Right ventricle myocardium superior (tissue), 1 donor: ENCODE data around the gene CRIM1. TPM values are rescaled to one million over a fixed set of nuclear protein-coding genes. Genes with fewer than 3 reads are reported as not detected.
"Not testable (repeated sequence)": the region's sequence is repeated elsewhere in the genome, so short reads cannot be mapped to it uniquely, and the experiment has no call there.

ENCODE experiments used
- ATAC-seq: fragments of 200-7000 bp; cut with Tn5 transposase; one replicate; pipeline ENCODE4 v1.9.1; 2020; ENCODE audit warnings: mild to moderate bottlenecking; ENCODE audit not compliant: poor library complexity
- DNase-seq: peaks from one replicate; pipeline ENCODE4 v3.0.0-alpha.2; 2020
- intact Hi-C: fragments of 100-400 bp; cut with DNase I; formaldehyde crosslinking; loops from one replicate; pipeline ENCODE4 v1.11.2; 2022
- long read RNA-seq: library from polyadenylated mRNA; unstranded; transcript quantifications from one replicate; pipeline ENCODE4 v2.0.0, GENCODE V29; 2021
- total RNA-seq: library from RNA; stranded (reverse); fragmentation: NEBNext Ultra II Directional; extraction: Animal tissue kit (Norgen Biotek cat#: 25700); gene quantifications from one replicate; pipeline ENCODE4 v1.2.1, GENCODE V29; 2021
- donor health status: DM: no; HTN: yes; CAD: no; lungs with severe emphysema.

CRIM1 gene, protein sequence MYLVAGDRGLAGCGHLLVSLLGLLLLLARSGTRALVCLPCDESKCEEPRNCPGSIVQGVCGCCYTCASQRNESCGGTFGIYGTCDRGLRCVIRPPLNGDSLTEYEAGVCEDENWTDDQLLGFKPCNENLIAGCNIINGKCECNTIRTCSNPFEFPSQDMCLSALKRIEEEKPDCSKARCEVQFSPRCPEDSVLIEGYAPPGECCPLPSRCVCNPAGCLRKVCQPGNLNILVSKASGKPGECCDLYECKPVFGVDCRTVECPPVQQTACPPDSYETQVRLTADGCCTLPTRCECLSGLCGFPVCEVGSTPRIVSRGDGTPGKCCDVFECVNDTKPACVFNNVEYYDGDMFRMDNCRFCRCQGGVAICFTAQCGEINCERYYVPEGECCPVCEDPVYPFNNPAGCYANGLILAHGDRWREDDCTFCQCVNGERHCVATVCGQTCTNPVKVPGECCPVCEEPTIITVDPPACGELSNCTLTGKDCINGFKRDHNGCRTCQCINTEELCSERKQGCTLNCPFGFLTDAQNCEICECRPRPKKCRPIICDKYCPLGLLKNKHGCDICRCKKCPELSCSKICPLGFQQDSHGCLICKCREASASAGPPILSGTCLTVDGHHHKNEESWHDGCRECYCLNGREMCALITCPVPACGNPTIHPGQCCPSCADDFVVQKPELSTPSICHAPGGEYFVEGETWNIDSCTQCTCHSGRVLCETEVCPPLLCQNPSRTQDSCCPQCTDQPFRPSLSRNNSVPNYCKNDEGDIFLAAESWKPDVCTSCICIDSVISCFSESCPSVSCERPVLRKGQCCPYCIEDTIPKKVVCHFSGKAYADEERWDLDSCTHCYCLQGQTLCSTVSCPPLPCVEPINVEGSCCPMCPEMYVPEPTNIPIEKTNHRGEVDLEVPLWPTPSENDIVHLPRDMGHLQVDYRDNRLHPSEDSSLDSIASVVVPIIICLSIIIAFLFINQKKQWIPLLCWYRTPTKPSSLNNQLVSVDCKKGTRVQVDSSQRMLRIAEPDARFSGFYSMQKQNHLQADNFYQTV
- total RNA-seq = 17.2 TPM
- long read RNA-seq, partial matches to known transcripts = 3 of 6 reads
- long read RNA-seq, other reads (novel, unspliced or antisense) = 3 of 6 reads

DNA sequence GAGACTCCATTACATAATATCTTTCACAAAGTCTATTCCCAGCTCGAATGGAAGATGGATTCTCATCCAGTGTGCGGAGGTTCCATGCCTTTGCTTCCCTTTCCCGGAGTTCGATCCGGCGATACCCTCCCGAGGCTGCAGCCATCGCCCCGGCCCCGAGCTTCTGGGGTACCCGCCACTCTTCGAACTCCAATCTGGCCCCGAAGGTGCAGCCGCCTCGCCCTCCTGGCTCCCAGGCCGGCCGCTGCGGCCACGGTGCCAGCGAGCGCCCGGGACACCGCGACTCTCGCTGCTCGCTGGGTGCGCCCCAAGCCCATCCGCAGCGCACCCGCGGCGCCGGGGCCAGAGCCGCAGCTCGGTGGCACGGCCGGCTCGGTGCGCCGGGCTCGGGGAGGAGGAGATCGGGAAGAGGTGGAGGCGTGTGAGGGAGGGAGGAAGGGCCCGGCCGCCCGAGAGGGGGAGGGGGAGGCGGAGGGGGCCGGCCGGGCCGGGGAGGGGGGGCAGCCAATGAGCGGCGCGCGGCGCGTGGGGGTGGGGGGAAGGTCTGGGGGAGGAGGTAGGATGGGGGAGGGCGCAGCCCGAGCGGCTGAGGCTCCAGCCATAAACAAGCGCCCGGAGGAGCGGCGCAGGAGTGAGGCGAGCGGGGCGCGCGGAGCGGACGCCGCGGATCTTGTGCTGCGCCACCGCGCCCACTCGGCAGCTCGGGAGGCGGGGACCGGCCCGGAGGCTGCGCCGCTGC lies at the start of gene CRIM1:
CRIM1 (plus strand) TSS at position 628 of the 739 bp plus-strand sequence. CDS start 515 bp downstream, outside the sequence.
- intact Hi-C loops = loop anchor here (5.0 to 10.0 kb wide), 2 partner anchors 102 to 239 kb away; partner anchors contain the start of gene FEZ2
- ATAC-seq = peak; percentile 82
- DNase-seq = peak; percentile 93

DNA sequence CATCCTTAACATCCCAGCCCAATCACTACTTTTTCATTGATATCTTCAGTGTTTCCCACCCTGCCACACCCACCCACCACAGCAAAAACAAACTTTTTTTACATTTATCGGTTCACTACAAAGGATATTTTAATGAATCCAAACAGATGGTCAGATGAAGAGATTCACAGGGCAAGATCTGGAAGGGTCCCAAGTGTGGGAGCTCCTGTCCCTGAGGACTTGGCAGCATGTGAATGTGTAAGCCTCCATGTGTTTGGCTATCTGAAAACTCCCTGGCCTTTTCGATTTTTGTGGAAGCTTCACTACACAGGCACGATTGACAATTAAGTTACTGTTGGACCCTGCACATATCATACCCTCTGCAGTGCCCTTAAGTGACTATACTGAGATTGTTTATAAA lies 48.1 kb upstream of the CRIM1 start:
- intact Hi-C loops = no loop called here
- DNase-seq (no peak), ATAC-seq (no peak)

DNA sequence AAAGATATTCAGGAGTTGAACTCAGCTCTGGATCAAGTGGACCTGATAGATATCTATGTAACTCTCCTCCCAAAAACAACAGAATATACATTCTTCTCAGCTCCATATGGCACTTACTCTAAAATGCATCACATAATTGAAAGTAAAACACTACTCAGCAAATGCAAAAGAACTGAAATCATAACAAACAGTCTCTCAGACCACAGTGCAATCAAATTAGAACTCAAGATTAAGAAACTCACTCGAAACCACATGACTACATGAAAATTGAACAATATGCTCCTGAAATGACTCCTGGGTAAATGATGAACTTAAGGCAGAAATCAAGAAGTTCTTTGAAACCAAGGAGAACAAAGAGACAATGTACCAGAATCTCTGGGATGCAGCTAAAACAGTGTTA lies 45.1 kb upstream of the CRIM1 start:
- ATAC-seq, intact Hi-C loops, DNase-seq: not testable (repeated sequence)

DNA sequence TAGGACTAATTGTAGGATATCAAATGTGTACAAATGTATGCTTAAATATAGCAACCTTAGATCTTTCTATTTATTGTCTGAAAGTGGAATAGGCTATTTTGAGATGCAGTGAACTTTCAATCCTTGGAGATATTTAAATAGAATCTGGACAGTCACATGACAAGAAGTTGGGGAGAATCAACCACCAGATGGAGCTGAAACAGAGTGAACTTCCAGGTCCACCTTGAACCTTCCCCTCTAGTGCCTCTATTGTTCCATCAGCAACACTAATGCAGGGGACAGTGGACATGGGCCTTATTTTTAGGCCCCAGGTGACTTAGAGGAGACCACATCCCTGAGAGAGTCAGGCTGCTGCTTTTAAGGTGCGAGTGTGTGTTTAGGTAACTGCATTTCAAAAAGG lies 37.0 kb upstream of the CRIM1 start:
- DNase-seq = no peak
- no peak for ATAC-seq
- intact Hi-C loops = no loop called here

DNA sequence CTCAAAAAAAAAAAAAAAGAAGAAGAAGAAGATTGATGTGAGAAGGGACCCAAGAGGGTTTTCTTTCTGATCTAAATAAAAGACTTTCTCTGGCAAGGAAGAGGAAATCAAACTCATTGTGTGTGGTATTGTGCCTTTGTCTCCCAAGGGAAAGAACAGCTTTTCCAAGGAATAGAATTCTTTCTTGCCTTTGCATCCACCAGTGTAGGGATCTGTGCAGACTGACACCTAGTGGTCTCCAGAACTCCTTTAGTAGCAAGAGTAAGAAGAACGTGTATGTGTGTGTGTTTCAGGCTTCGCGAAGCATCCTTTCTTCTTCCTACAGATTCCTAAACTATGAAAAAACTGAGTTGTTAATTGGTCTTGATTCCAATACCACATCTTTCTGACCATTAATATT lies 33.5 kb upstream of the CRIM1 start:
- intact Hi-C loops = no loop called here
- DNase-seq (no peak), ATAC-seq (no peak)

DNA sequence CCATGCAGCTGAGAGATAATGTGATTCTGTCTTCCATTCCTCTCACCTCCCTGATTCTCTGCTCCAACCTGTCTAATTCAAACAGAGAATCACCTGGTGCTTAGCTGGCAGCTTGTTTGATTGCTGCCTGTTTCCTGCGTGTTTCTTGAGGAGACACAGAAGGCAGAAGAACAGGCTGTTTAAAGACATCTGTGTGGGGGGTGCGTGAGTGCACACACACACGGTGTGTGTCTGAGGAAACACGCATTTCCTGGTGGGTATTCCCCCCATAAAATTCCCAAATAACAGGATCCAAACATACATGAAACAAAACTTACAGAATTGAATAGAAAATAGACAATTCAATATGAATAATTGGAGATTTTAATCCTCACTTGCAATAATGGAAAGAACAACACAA lies 29.3 kb upstream of the CRIM1 start:
- ATAC-seq (no peak), DNase-seq (no peak)
- intact Hi-C loops = no loop called here

DNA sequence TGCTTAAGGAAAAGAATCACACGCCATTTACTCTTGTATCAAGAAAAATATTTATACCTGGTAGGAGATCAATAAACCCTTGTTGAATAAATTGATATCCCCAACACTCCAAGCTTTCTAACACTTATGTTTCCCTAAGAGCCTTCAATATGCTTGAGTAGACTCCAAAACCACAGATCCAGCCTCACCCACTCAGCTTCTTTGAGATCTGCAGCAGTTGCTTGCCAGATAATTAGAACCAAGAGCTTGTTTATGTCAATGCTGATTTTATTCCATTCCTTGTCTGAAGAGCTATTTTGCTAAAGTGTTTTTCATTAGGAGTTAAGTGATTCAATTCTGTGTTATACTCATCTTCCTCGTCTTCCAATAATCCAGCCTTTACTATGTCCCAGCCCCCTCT lies 26.3 kb upstream of the CRIM1 start:
- DNase-seq (no peak), ATAC-seq (no peak)
- intact Hi-C loops = no loop called here

DNA sequence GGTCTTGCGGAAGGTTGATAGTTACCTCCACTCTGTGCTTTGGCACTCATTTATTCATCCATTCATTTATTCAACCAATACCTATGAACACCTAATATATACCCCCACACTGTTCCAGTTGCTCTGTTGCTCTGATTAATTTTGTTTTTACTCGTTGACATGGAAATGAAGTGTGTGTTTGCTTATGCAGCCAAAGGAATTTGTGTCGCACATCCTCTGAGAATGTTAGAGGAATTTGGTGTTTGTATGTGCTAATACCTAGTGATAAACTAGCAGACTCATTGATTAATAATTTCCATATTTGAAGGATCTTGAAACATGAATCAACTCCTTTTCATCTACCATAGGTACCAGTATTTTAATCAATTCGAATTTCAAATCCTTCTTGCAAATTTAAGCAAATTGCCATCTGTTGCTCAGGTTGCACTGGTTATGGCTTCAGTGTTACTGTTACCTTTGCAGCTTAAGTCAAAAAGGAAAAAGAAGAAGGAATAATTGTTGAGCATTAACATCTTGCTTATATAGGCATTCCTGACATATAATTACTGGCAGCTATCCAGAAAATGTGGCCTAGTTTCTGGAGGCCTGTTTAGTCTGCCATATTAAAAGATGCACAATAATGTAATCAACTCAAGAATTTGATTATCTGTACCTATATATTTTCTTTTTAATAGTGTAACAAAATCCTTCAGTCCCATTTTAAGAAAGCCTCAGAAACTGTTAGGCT lies 25.7 kb upstream of the CRIM1 start:
- ATAC-seq (no peak), DNase-seq (no peak)
- intact Hi-C loops = no loop called here

DNA sequence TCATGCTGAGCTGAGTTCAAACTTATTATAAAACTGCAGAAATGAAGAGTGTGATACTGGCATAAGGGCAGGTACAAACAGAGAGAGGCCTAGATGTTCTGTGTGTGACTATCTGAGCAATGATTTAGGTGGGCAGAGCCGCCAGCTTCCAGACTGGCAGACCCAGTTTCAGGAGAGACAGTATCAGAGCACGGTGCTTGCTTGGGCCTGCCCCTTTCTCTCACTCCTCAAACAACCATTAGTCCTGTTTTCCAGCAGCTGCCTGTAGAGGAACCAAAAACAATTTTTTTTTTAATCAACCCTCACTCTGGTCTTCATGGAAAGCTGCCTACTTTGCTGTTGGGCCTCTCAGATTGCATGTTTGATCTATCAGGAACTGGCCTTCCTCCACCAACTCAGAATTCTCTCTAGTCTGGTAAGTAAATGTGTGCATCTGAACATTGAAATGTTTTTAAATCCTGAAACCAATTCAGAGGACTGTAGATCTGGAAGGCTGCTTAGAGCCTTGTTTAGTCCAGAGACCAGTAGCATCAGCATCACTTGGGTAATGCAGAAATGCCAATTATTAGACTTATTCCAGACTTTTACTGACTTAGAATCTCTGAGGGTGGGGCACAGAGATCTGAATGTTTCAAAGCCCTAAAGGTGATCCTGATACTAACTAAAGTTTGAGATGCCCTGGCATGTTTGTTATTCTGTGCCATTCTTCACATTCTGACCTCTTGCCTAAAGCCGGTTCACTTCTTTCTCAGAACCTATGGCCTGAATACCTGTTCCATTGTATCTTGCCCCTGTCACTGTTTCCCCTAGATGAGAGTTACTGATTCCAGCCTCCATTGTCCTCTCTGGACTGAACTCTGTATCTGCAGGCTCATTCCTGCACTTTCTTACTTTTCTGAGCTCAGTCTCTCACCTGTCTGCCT lies 24.8 kb upstream of the CRIM1 start:
- ATAC-seq = no peak
- DNase-seq = no peak
- intact Hi-C loops = no loop called here

DNA sequence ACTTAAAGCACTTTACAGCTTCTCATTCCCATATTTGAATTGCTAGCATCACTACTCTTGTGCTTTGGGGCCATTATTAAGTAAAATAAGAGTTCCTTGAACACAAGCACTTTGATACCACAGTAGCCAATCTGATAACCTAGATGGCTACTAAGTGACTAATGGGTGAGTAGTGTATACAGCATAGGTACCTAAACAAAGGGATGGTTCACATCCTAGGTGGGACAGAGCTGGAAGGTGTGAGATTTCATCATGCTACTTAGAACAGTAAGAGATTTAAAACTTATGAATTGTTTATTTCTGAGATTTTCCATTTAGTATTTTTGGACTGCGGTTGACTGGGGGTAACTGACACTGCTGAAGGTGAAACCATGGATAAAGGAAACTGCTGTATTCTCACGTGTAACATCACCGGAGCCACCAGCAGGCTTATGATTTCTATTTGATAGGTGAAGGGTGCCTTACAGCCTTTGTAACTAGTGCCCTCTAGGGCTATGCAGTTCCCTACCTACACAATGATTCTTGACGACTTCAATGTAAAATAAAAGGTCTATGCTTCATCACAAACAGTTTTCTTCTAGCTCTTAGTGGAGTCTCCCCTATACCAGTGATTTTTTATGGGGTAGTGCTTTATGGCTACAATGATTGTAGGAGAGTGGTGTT lies 22.1 kb upstream of the CRIM1 start:
- intact Hi-C loops = no loop called here
- ATAC-seq = no peak
- DNase-seq = no peak

DNA sequence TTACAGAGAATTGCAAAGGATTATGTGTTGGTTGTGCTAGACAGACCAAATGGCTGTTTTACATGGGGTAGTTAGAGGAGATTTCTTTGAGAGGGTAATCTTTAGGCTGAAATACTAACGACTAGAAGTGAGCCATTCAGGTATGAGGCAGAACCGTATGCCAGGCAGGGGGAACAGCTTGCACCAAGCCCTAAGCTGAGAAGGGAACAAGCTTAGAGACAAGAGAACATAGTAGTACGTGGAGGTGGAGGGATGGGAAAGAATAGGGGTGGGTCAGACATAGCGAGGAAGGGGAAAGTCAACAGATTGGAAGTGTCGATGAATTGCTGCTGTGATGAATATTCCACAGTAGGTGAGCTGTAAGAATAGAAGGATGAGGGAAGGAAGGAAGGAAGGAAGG lies 20.0 kb upstream of the CRIM1 start:
- intact Hi-C loops = no loop called here
- no peak for DNase-seq
- no peak for ATAC-seq

DNA sequence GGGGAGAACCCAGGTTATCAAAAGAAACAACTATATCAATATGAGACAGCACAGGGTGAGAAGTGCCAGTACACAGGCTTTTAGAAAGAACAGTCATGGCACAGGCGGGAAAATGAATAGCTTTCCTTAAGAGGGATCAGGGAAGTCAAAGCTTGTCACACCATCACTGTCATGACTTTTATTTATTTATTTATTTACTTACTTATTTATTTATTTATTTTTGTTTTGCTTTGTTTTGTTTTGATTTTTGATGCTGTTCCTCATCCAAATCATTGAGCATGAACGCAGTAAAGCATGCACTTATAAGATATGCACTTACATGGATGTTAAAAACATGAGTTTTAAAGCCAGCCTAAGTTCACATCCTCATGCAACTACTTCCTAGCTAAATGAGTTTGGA lies 19.3 kb upstream of the CRIM1 start:
- DNase-seq = no peak
- intact Hi-C loops = no loop called here
- ATAC-seq = no peak

DNA sequence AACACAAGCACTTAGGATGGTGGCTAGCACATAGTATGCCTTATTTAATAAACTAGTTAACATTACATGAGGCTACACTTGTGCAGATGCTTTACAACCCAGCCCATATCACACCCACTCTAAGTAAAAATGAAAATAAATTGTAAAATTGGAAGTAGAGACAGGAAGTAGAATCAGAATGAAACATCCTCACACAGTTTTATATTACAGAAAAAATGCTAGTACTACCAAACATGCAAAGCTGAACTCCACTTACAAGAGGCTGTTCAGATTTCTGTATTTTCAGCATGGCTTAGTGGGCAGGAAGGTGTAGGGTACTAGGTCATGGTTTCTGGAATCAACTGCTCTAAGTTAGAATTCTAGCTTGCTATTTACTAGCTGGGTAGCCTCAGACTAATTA lies 18.2 kb upstream of the CRIM1 start:
- DNase-seq (no peak), ATAC-seq (no peak)
- intact Hi-C loops = no loop called here

DNA sequence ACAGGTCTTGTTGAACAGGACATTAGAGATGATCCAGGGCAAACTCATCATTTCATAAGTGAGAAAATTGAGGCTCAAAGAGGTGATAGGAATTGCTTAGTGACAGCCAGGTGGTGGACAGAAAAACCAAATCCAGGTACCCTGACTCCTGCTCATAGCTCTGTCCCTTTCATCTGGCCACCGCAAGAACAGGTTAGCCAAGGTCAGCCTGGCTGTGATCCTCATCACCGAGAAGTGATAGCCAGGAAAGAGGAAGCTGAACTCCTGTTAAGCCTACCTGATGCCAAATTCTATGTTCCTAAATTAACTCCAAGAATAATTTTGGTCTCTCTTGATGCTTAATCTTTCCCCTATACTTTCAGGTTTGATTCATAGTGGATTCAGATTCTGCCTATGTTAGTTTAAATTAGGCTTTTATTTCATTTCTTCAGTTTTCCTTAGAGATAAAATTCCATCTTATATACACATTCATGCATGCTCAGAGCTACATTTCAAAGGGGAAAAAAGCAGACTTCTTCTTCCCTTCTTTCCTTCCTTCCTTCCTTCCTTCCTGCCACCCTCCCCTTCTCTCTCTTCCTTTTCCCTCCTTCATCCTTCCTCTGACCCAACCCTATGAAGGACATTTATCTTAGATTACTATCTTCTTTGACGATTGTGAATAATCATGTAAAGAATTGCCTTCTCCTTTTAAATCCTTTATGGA lies 17.3 kb upstream of the CRIM1 start:
- intact Hi-C loops = no loop called here
- no peak for DNase-seq
- ATAC-seq = no peak

DNA sequence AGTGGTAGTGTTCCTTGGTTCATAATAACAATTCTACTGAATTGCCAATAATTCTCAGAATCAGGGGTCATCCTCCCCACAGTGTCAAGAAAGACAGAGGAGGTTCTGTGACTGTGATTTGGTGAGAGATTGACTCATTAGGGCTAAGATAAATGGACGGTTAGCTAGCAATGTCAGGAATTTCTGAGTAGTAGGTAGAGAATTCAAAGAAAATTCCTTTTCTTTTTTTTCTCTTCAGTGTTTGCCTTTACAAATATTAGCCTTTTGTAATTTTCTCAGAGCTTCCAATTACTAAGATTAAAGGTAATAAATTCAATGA lies 16.8 kb upstream of the CRIM1 start:
- ATAC-seq (no peak), DNase-seq (no peak)
- intact Hi-C loops = no loop called here

DNA sequence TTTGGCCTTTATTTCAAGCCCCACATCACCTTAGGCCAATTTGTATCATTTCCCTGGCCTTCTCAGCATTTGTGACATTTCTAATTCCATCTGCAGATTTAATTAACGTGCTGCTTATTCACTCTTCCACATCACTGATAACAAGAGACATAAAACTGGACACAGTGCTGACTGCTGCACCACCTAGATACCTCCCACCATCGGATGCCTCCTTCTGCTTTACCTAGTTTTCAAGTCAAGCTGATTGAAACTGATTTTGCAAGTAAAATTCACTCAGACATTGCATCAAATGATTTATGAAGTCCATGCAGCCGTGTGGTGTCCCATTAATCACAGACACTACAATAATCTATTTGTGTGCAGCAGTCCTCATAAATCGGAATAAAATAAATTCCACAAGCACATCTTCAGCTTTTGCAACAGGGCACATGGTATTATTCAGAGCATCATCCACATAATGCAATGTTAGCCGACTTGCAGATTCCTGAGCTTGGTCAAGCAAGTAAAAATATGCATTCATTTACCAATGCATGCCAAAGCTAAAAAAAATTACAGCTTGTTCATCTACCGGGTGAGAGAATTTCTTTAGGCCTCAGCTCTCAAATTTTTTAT lies 15.9 kb upstream of the CRIM1 start:
- intact Hi-C loops = no loop called here
- DNase-seq (no peak), ATAC-seq (no peak)
